Esophagus muscularis mucosa (tissue), 3 donors: Measurements from ENCODE around the gene CLIC1.

Experiments
- POLR2A ChIP-seq: fragments of 450-650 bp; IDR thresholded peaks from one replicate; pipeline ENCODE4 v1.6.1; 2017; ENCODE audit warnings: antibody characterized with exemption, moderate library complexity, mild to moderate bottlenecking, low read depth
- POLR2AphosphoS5 ChIP-seq, 2 donors: sonication (generic); formaldehyde crosslinking; IDR thresholded peaks; one replicate each; pipeline ENCODE4 v1.6.1; 2017; ENCODE audit warnings: antibody characterized with exemption in 2 of 2
- TF ChIP-seq, protein P1 (sequence below), 3 experiments: fragments of 200-600 bp in 2 of 3; fragments of 450-650 bp in 1 of 3; sonication (generic) in 2 of 3; IDR thresholded peaks; one replicate each; pipeline ENCODE4 v1.5.1; 2017 to 2019; ENCODE audit warnings: antibody characterized with exemption in 3 of 3, mild to moderate bottlenecking in 2 of 3, moderate library complexity in 1 of 3

DNA sequence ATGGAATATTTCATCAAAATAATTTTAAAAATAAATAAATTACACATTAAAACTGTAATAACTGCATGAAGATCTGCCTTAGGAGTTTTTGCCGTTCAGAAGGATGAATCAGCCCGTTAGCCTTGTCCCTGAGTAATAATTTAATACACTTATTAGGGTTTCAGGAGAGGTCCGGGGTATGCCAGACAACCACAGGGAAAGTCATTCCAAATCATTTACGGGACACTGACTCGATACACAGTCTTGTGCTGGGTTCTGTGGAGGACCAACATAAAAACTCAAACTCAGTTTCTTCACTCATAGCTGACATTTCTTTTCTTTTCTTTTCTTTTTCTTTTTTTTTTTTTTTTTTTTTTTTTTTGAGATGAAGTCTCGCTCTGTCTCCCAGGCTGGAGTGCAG, 30.4 kb downstream of the CLIC1 start:
- no peak for TF ChIP-seq POLR2AphosphoS5 (IDR thresholded peaks at IDR 0.05)
- TF ChIP-seq, protein P1, sequence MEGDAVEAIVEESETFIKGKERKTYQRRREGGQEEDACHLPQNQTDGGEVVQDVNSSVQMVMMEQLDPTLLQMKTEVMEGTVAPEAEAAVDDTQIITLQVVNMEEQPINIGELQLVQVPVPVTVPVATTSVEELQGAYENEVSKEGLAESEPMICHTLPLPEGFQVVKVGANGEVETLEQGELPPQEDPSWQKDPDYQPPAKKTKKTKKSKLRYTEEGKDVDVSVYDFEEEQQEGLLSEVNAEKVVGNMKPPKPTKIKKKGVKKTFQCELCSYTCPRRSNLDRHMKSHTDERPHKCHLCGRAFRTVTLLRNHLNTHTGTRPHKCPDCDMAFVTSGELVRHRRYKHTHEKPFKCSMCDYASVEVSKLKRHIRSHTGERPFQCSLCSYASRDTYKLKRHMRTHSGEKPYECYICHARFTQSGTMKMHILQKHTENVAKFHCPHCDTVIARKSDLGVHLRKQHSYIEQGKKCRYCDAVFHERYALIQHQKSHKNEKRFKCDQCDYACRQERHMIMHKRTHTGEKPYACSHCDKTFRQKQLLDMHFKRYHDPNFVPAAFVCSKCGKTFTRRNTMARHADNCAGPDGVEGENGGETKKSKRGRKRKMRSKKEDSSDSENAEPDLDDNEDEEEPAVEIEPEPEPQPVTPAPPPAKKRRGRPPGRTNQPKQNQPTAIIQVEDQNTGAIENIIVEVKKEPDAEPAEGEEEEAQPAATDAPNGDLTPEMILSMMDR (IDR thresholded peaks at IDR 0.05): no peak
- TF ChIP-seq POLR2A: no peak
